ENCODE results near the gene SH3BP5.

Gene SH3BP5

GRCh38 chr3:15303728-15304127 lies 28.7 kb downstream of the SH3BP5 start:
- peaks cover 2 to 28% (median 4%) of the 10 kb centered on the region in 4 experiments for H3K4me1 ChIP-seq (ENCODE audit: control extremely low read depth in 1 of 4, control insufficient read depth in 4 of 4, insufficient read depth in 4 of 4, low read length in 3 of 4)
- ChIA-PET CTCF (interaction anchor here (1.6 to 1.9 kb wide), 3 partner anchors 9 to 38 kb away, joined by 5 to 9 read pairs (median 5); no protein-coding TSS in a partner anchor), POLR2A (no interaction called here)

GRCh38 chr3:15303216-15303615 lies 29.2 kb downstream of the SH3BP5 start:
- ChIA-PET CTCF (no interaction called here), POLR2A (no interaction called here)
- whole genome bisulfite sequencing (ENCODE audit: insufficient coverage) = 90% methylated on average over 5 of the region's 8 CpGs
- no peaks in the 10 kb centered on the region for H3K9me3 ChIP-seq (ENCODE audit: control extremely low read depth in 1 of 5, control insufficient read depth in 4 of 5, insufficient read depth in 2 of 5, low read depth in 1 of 5, low read length in 4 of 5)
- peaks cover 0 to 4% (median 0%) of the 10 kb centered on the region in 5 experiments for H3K27me3 ChIP-seq (replicated peaks in 2 of 5; ENCODE audit: control insufficient read depth in 4 of 5, insufficient read depth in 5 of 5, low read length in 4 of 5)
- peaks cover 2 to 27% (median 4%) of the 10 kb centered on the region in 4 experiments for H3K4me1 ChIP-seq (ENCODE audit: control extremely low read depth in 1 of 4, control insufficient read depth in 4 of 4, insufficient read depth in 4 of 4, low read length in 3 of 4)
- H3K27ac ChIP-seq (ENCODE audit: insufficient read depth in 1 of 2, low read depth in 1 of 2, low read length in 2 of 2, poor library complexity in 1 of 2, severe bottlenecking in 2 of 2) = no peak overlapping the region
- H3K4me3 ChIP-seq (ENCODE audit: control insufficient read depth in 1 of 7, extremely low read depth in 1 of 7, insufficient read depth in 4 of 7, low read depth in 2 of 7, low read length in 6 of 7) = no peak overlapping the region
- peaks cover 0 to 54% (median 5%) of the 10 kb centered on the region in 4 experiments for H3K36me3 ChIP-seq (ENCODE audit: control insufficient read depth in 4 of 4, insufficient read depth in 4 of 4, low read length in 3 of 4)
- no peak for DNase-seq

More at GRCh38 chr3:15303728-15304127, 28.7 kb downstream of the SH3BP5 start:
- WGBS (ENCODE audit: insufficient coverage) = 98% methylated on average over 13 of the region's 13 CpGs
- Histone ChIP-seq H3K4me3 (ENCODE audit: control insufficient read depth in 1 of 7, extremely low read depth in 1 of 7, insufficient read depth in 4 of 7, low read depth in 2 of 7, low read length in 6 of 7) (no peak overlapping the region), H3K36me3 (ENCODE audit: control insufficient read depth in 4 of 4, insufficient read depth in 4 of 4, low read length in 3 of 4) (peaks cover 0 to 53% (median 5%) of the 10 kb centered on the region in 4 experiments), H3K27ac (ENCODE audit: insufficient read depth in 1 of 2, low read depth in 1 of 2, low read length in 2 of 2, poor library complexity in 1 of 2, severe bottlenecking in 2 of 2) (no peak overlapping the region), H3K27me3 (replicated peaks in 2 of 5; ENCODE audit: control insufficient read depth in 4 of 5, insufficient read depth in 5 of 5, low read length in 4 of 5) (peaks cover 0 to 4% (median 0%) of the 10 kb centered on the region in 5 experiments), H3K9me3 (ENCODE audit: control extremely low read depth in 1 of 5, control insufficient read depth in 4 of 5, insufficient read depth in 2 of 5, low read depth in 1 of 5, low read length in 4 of 5) (no peaks in the 10 kb centered on the region)
- no peak for DNase-seq

- WGBS (ENCODE audit: insufficient coverage) = 85% methylated on average over 4 of the region's 7 CpGs
- Histone ChIP-seq H3K27ac (ENCODE audit: insufficient read depth in 1 of 2, low read depth in 1 of 2, low read length in 2 of 2, poor library complexity in 1 of 2, severe bottlenecking in 2 of 2) (no peak overlapping the region), H3K36me3 (ENCODE audit: control insufficient read depth in 4 of 4, insufficient read depth in 4 of 4, low read length in 3 of 4) (peaks cover 0 to 52% (median 5%) of the 10 kb centered on the region in 4 experiments), H3K9me3 (ENCODE audit: control extremely low read depth in 1 of 5, control insufficient read depth in 4 of 5, insufficient read depth in 2 of 5, low read depth in 1 of 5, low read length in 4 of 5) (no peaks in the 10 kb centered on the region), H3K4me1 (ENCODE audit: control extremely low read depth in 1 of 4, control insufficient read depth in 4 of 4, insufficient read depth in 4 of 4, low read length in 3 of 4) (peaks cover 2 to 32% (median 6%) of the 10 kb centered on the region in 4 experiments), H3K4me3 (ENCODE audit: control insufficient read depth in 1 of 7, extremely low read depth in 1 of 7, insufficient read depth in 4 of 7, low read depth in 2 of 7, low read length in 6 of 7) (no peak overlapping the region), H3K27me3 (replicated peaks in 2 of 5; ENCODE audit: control insufficient read depth in 4 of 5, insufficient read depth in 5 of 5, low read length in 4 of 5) (peaks cover 0 to 4% (median 0%) of the 10 kb centered on the region in 5 experiments)
- POLR2A ChIA-PET = no interaction called here
- no peak for DNase-seq
- CTCF ChIA-PET = interaction anchor here (0.7 to 2.3 kb wide), 4 partner anchors 8 to 32 kb away, joined by 3 to 7 read pairs (median 4); no protein-coding TSS in a partner anchor
Observed at GRCh38 chr3:15301761-15302160, 30.6 kb downstream of the SH3BP5 start.

- peak in 2 of 3 donors; percentile 41 to 43 for DNase-seq
- peaks cover 5 to 38% (median 10%) of the 10 kb centered on the region in 4 experiments for H3K4me1 ChIP-seq (ENCODE audit: control extremely low read depth in 1 of 4, control insufficient read depth in 4 of 4, insufficient read depth in 4 of 4, low read length in 3 of 4)
- WGBS (ENCODE audit: insufficient coverage) = 75% methylated on average over 3 of the region's 8 CpGs
- no peak overlapping the region for H3K27ac ChIP-seq (ENCODE audit: insufficient read depth in 1 of 2, low read depth in 1 of 2, low read length in 2 of 2, poor library complexity in 1 of 2, severe bottlenecking in 2 of 2)
- H3K27me3 ChIP-seq (replicated peaks in 2 of 5; ENCODE audit: control insufficient read depth in 4 of 5, insufficient read depth in 5 of 5, low read length in 4 of 5) = peaks cover 0 to 4% (median 0%) of the 10 kb centered on the region in 5 experiments
- no peaks in the 10 kb centered on the region for H3K9me3 ChIP-seq (ENCODE audit: control extremely low read depth in 1 of 5, control insufficient read depth in 4 of 5, insufficient read depth in 2 of 5, low read depth in 1 of 5, low read length in 4 of 5)
- H3K36me3 ChIP-seq (ENCODE audit: control insufficient read depth in 4 of 4, insufficient read depth in 4 of 4, low read length in 3 of 4) = peaks cover 0 to 54% (median 5%) of the 10 kb centered on the region in 4 experiments
- H3K4me3 ChIP-seq (ENCODE audit: control insufficient read depth in 1 of 7, extremely low read depth in 1 of 7, insufficient read depth in 4 of 7, low read depth in 2 of 7, low read length in 6 of 7) = no peak overlapping the region
- CTCF ChIA-PET = interaction anchor here (0.8 to 2.3 kb wide), 5 partner anchors 21 to 32 kb away, joined by 3 to 7 read pairs (median 4); partner anchors contain the start of gene SH3BP5
- POLR2A ChIA-PET = no interaction called here
Observed at GRCh38 chr3:15300323-15301078, 31.9 kb downstream of the SH3BP5 start.

- Histone ChIP-seq H3K4me3 (ENCODE audit: control insufficient read depth in 1 of 7, extremely low read depth in 1 of 7, insufficient read depth in 4 of 7, low read depth in 2 of 7, low read length in 6 of 7) (no peak overlapping the region), H3K36me3 (ENCODE audit: control insufficient read depth in 4 of 4, insufficient read depth in 4 of 4, low read length in 3 of 4) (peaks cover 0 to 55% (median 3%) of the 10 kb centered on the region in 4 experiments), H3K9me3 (ENCODE audit: control extremely low read depth in 1 of 5, control insufficient read depth in 4 of 5, insufficient read depth in 2 of 5, low read depth in 1 of 5, low read length in 4 of 5) (no peaks in the 10 kb centered on the region), H3K27me3 (replicated peaks in 2 of 5; ENCODE audit: control insufficient read depth in 4 of 5, insufficient read depth in 5 of 5, low read length in 4 of 5) (peaks cover 0 to 4% (median 0%) of the 10 kb centered on the region in 5 experiments), H3K27ac (ENCODE audit: insufficient read depth in 1 of 2, low read depth in 1 of 2, low read length in 2 of 2, poor library complexity in 1 of 2, severe bottlenecking in 2 of 2) (no peak overlapping the region), H3K4me1 (ENCODE audit: control extremely low read depth in 1 of 4, control insufficient read depth in 4 of 4, insufficient read depth in 4 of 4, low read length in 3 of 4) (peaks cover 5 to 51% (median 22%) of the 10 kb centered on the region in 4 experiments)
- POLR2A ChIA-PET = no interaction called here
- 100% methylated on average over 2 of the region's 3 CpGs for WGBS (ENCODE audit: insufficient coverage)
- CTCF ChIA-PET = interaction anchor here (0.7 kb wide), 1 partner anchor 8 kb away, joined by 3 read pairs; no protein-coding TSS in a partner anchor
- DNase-seq = no peak
Observed at GRCh38 chr3:15299036-15299435, 33.4 kb downstream of the SH3BP5 start.

- H3K27me3 ChIP-seq (replicated peaks in 2 of 5; ENCODE audit: control insufficient read depth in 4 of 5, insufficient read depth in 5 of 5, low read length in 4 of 5) = peaks cover 0 to 4% (median 0%) of the 10 kb centered on the region in 5 experiments
- no peak for DNase-seq
- no peaks in the 10 kb centered on the region for H3K9me3 ChIP-seq (ENCODE audit: control extremely low read depth in 1 of 5, control insufficient read depth in 4 of 5, insufficient read depth in 2 of 5, low read depth in 1 of 5, low read length in 4 of 5)
- H3K4me1 ChIP-seq (ENCODE audit: control extremely low read depth in 1 of 4, control insufficient read depth in 4 of 4, insufficient read depth in 4 of 4, low read length in 3 of 4) = peaks cover 5 to 55% (median 24%) of the 10 kb centered on the region in 4 experiments
- no peak overlapping the region for H3K27ac ChIP-seq (ENCODE audit: insufficient read depth in 1 of 2, low read depth in 1 of 2, low read length in 2 of 2, poor library complexity in 1 of 2, severe bottlenecking in 2 of 2)
- WGBS (ENCODE audit: insufficient coverage) = 100% methylated on average over 2 of the region's 3 CpGs
- no peak overlapping the region for H3K4me3 ChIP-seq (ENCODE audit: control insufficient read depth in 1 of 7, extremely low read depth in 1 of 7, insufficient read depth in 4 of 7, low read depth in 2 of 7, low read length in 6 of 7)
- ChIA-PET CTCF (interaction anchor here (2.1 kb wide), 1 partner anchor 10 kb away, joined by 4 read pairs; no protein-coding TSS in a partner anchor), POLR2A (no interaction called here)
- peaks cover 0 to 50% (median 3%) of the 10 kb centered on the region in 4 experiments for H3K36me3 ChIP-seq (ENCODE audit: control insufficient read depth in 4 of 4, insufficient read depth in 4 of 4, low read length in 3 of 4)
Observed at GRCh38 chr3:15298504-15298903, 33.9 kb downstream of the SH3BP5 start.

Measured in common myeloid progenitor, CD34-positive (primary cell).